WTC11 (cell line): ENCODE data around the gene GALNT18. TPM values are rescaled to one million over a fixed set of nuclear protein-coding genes. Genes with fewer than 3 reads are reported as not detected.

Experiments used
- ATAC-seq: fragments of 200-7000 bp; cut with Tn5 transposase; 2 replicates; pipeline ENCODE4 v1.10.0; 2021; ENCODE audit warnings: mild to moderate bottlenecking, moderate library complexity
- CTCF ChIA-PET: fragments of 300-600 bp; sonication (Branson Sonifier 250); formaldehyde crosslinking; loops from one replicate; lab custom pipeline; 2021; ENCODE audit warnings: antibody characterized with exemption; lab: Charles Lee
- POLR2A ChIA-PET: fragments of 350-600 bp; sonication (Branson Sonifier 250); formaldehyde crosslinking; loops from one replicate; lab custom pipeline; 2021; ENCODE audit warnings: antibody characterized with exemption; lab: Charles Lee
- DNase-seq: peaks from one replicate; pipeline ENCODE4 v3.0.0; 2021; ENCODE audit warnings: low spot score
- H3K27ac Mint-ChIP-seq: 2 replicates; pipeline ENCODE4 v1.8.0; 2021; ENCODE audit warnings: mixed read lengths
- H3K27me3 Mint-ChIP-seq: 2 replicates; pipeline ENCODE4 v1.8.0; 2021; ENCODE audit warnings: low read depth, mild to moderate bottlenecking, moderate library complexity, mixed read lengths
- H3K36me3 Mint-ChIP-seq: 2 replicates; pipeline ENCODE4 v1.8.0; 2021; ENCODE audit warnings: mixed read lengths
- H3K4me1 Mint-ChIP-seq: 2 replicates; pipeline ENCODE4 v1.8.0; 2022; ENCODE audit warnings: mixed read lengths
- H3K4me3 Mint-ChIP-seq: 2 replicates; pipeline ENCODE4 v1.8.0; 2021; ENCODE audit warnings: mild to moderate bottlenecking, moderate library complexity, mixed read lengths
- H3K9me3 Mint-ChIP-seq: 2 replicates; pipeline ENCODE4 v1.8.0; 2021; ENCODE audit warnings: mixed read lengths
- CBFB ChIP-seq: sonication (generic); formaldehyde crosslinking; IDR thresholded peaks from 2 replicates; pipeline ENCODE4 v1.8.1; 2022; ENCODE audit warnings: mild to moderate bottlenecking, low read depth, missing genetic modification reagents
- CREB1 ChIP-seq: sonication (generic); formaldehyde crosslinking; IDR thresholded peaks from 2 replicates; pipeline ENCODE4 v1.8.0; 2023; ENCODE audit warnings: mild to moderate bottlenecking, missing genetic modification reagents
- ETV6 ChIP-seq: sonication (generic); formaldehyde crosslinking; IDR thresholded peaks from 2 replicates; pipeline ENCODE4 v1.8.1; 2022; ENCODE audit warnings: mild to moderate bottlenecking, missing genetic modification reagents
- GRHL2 ChIP-seq: fragments of 250-450 bp; sonication (Bioruptor Pico); IDR thresholded peaks from 2 replicates; pipeline ENCODE4 v1.8.0; 2022; ENCODE audit warnings: mild to moderate bottlenecking, moderate library complexity; ENCODE audit not compliant: insufficient replicate concordance, severe bottlenecking
- NFATC4 ChIP-seq: fragments of 250-450 bp; sonication (Bioruptor Pico); IDR thresholded peaks from 2 replicates; pipeline ENCODE4 v1.9.0; 2021; ENCODE audit warnings: mild to moderate bottlenecking
- NFE2L1 ChIP-seq: sonication (generic); formaldehyde crosslinking; IDR thresholded peaks from 2 replicates; pipeline ENCODE4 v1.8.1; 2023; ENCODE audit warnings: missing genetic modification reagents
- NR2C2 ChIP-seq: sonication (generic); formaldehyde crosslinking; IDR thresholded peaks from 2 replicates; pipeline ENCODE4 v1.8.0; 2022; ENCODE audit warnings: mild to moderate bottlenecking, missing genetic modification reagents
- NR3C1 ChIP-seq: sonication (generic); formaldehyde crosslinking; conservative IDR thresholded peaks from 2 replicates; pipeline ENCODE4 v1.8.1; 2023; ENCODE audit warnings: low read depth, mild to moderate bottlenecking, missing genetic modification reagents
- PRRX2 ChIP-seq: fragments of 250-450 bp; sonication (Bioruptor Pico); IDR thresholded peaks from 2 replicates; pipeline ENCODE4 v1.8.0; 2021; ENCODE audit warnings: mild to moderate bottlenecking
- RORB ChIP-seq: fragments of 250-450 bp; sonication (Bioruptor Pico); IDR thresholded peaks from 2 replicates; pipeline ENCODE4 v1.9.0; 2021; ENCODE audit warnings: mild to moderate bottlenecking
- TEAD4 ChIP-seq: sonication (generic); formaldehyde crosslinking; IDR thresholded peaks from 2 replicates; pipeline ENCODE4 v1.8.0; 2022; ENCODE audit warnings: mild to moderate bottlenecking, missing genetic modification reagents
- TP53 ChIP-seq: sonication (generic); formaldehyde crosslinking; IDR thresholded peaks from 2 replicates; pipeline ENCODE4 v1.8.1; 2023; ENCODE audit warnings: mild to moderate bottlenecking, missing genetic modification reagents
- ZNF219 ChIP-seq: sonication (generic); formaldehyde crosslinking; IDR thresholded peaks from 2 replicates; pipeline ENCODE4 v1.8.0; 2023; ENCODE audit warnings: missing genetic modification reagents, mild to moderate bottlenecking, borderline replicate concordance
- ZNF263 ChIP-seq: sonication (generic); formaldehyde crosslinking; IDR thresholded peaks from 2 replicates; pipeline ENCODE4 v1.8.1; 2022; ENCODE audit warnings: low read depth, mild to moderate bottlenecking, moderate library complexity, missing genetic modification reagents
- ZNF317 ChIP-seq: sonication (generic); formaldehyde crosslinking; IDR thresholded peaks from 2 replicates; pipeline ENCODE4 v1.8.1; 2023; ENCODE audit warnings: low read depth, mild to moderate bottlenecking, moderate library complexity, missing genetic modification reagents, borderline replicate concordance
- total RNA-seq: library from RNA; stranded (reverse); gene quantifications from 3 replicates; pipeline ENCODE4 v1.2.3, GENCODE V29; 2021
- TF ChIP-seq, protein P1 (sequence below): sonication (generic); formaldehyde crosslinking; IDR thresholded peaks from 2 replicates; pipeline ENCODE4 v1.8.1; 2023; ENCODE audit warnings: mild to moderate bottlenecking, moderate library complexity, missing genetic modification reagents
- TF ChIP-seq, protein P2 (sequence below): fragments of 250-450 bp; sonication (Bioruptor Pico); IDR thresholded peaks from 2 replicates; pipeline ENCODE4 v2.1.2; 2022; ENCODE audit warnings: mild to moderate bottlenecking, moderate library complexity
- TF ChIP-seq, protein P3 (sequence below): sonication (generic); formaldehyde crosslinking; IDR thresholded peaks from 2 replicates; pipeline ENCODE4 v1.8.1; 2023; ENCODE audit warnings: mild to moderate bottlenecking, missing genetic modification reagents, moderate library complexity

Gene GALNT18
- total RNA-seq, 1 experiment from 2014 or later = 5.0 TPM

DNA sequence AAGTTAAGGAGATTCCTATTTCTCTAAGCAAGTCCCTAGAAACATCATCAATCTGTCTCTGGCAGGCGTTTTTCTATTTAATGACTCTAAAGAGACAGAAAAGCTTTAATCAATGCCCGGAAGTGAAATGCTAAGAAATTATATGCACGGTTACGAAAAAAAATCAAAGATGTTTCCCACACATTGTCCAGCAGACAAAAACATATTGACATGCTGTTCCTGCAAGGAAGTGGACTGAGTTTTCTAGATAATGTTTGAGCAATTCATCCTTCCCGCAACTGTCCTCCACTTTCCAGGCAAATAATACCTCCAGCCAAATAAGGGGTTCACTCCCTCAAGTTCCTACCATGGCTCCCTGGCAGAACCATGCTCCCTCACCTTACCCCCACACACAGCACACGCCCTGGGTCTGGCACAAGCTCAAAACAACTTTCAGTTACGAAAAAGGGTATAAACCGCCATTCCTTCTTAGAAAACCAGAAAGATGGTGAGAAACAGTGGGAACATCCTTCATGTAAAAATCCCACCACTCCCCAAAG, 29.6 kb downstream of the GALNT18 start:
- Mint-ChIP-seq H3K4me1 (peaks cover 31% of the 10 kb centered on the region), H3K27ac (no peak overlapping the region), H3K27me3 (no peaks in the 10 kb centered on the region), H3K36me3 (no peaks in the 10 kb centered on the region), H3K9me3 (no peaks in the 10 kb centered on the region), H3K4me3 (no peak overlapping the region)
- TF ChIP-seq NFE2L1 (CRISPR knock-in tag) = no peak
- TF ChIP-seq TP53 (CRISPR knock-in tag) = no peak
- TF ChIP-seq, protein P1, sequence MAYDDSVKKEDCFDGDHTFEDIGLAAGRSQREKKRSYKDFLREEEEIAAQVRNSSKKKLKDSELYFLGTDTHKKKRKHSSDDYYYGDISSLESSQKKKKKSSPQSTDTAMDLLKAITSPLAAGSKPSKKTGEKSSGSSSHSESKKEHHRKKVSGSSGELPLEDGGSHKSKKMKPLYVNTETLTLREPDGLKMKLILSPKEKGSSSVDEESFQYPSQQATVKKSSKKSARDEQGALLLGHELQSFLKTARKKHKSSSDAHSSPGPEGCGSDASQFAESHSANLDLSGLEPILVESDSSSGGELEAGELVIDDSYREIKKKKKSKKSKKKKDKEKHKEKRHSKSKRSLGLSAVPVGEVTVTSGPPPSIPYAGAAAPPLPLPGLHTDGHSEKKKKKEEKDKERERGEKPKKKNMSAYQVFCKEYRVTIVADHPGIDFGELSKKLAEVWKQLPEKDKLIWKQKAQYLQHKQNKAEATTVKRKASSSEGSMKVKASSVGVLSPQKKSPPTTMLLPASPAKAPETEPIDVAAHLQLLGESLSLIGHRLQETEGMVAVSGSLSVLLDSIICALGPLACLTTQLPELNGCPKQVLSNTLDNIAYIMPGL = no peak
- TF ChIP-seq TEAD4 (CRISPR knock-in tag) = no peak
- TF ChIP-seq NFATC4 (CRISPR knock-in tag) = no peak
- ChIA-PET CTCF (no interaction called here), POLR2A (no interaction called here)
- DNase-seq (no peak), ATAC-seq (no peak)

GRCh38 chr11:11589437-11589836, 32.4 kb downstream of the GALNT18 start:
- Mint-ChIP-seq H3K36me3 (no peaks in the 10 kb centered on the region), H3K9me3 (no peaks in the 10 kb centered on the region), H3K4me1 (peaks cover 31% of the 10 kb centered on the region), H3K27ac (0 out of 2 replicates have a peak overlapping the region, but pooled peaks have one; percentile 75), H3K4me3 (no peak overlapping the region), H3K27me3 (no peaks in the 10 kb centered on the region)
- no peak for TF ChIP-seq NFE2L1 (CRISPR knock-in tag)
- no peak for ATAC-seq
- ChIA-PET CTCF (interaction anchor here (1.1 kb wide), 1 partner anchor 19 kb away, joined by 3 read pairs; no protein-coding TSS in a partner anchor), POLR2A (no interaction called here)
- DNase-seq = no peak

- POLR2A ChIA-PET = no interaction called here
- DNase-seq (no peak), ATAC-seq (no peak)
- H3K4me1 Mint-ChIP-seq = peaks cover 31% of the 10 kb centered on the region
- H3K27ac Mint-ChIP-seq = peak overlapping the region; percentile 75
- no peak overlapping the region for H3K4me3 Mint-ChIP-seq
- no peaks in the 10 kb centered on the region for H3K27me3 Mint-ChIP-seq
- TF ChIP-seq ZNF263 (CRISPR knock-in tag) (no peak), TEAD4 (CRISPR knock-in tag) (no peak), ETV6 (CRISPR knock-in tag) (no peak)
- TF ChIP-seq, protein P1 = no peak
- H3K36me3 Mint-ChIP-seq = no peaks in the 10 kb centered on the region
- CTCF ChIA-PET = interaction anchor here (1.1 kb wide), 1 partner anchor 19 kb away, joined by 3 read pairs; no protein-coding TSS in a partner anchor
- H3K9me3 Mint-ChIP-seq = no peaks in the 10 kb centered on the region
Observed at GRCh38 chr11:11588891-11589290, 32.9 kb downstream of the GALNT18 start.

- CTCF ChIA-PET = interaction anchor here (1.1 kb wide), 1 partner anchor 18 kb away, joined by 3 read pairs; no protein-coding TSS in a partner anchor
- no peak overlapping the region for H3K27ac Mint-ChIP-seq
- TF ChIP-seq PRRX2 (no peak), NR3C1 (no peak), NR2C2 (CRISPR knock-in tag) (no peak), ZNF317 (CRISPR knock-in tag) (no peak), CREB1 (CRISPR knock-in tag) (no peak), RORB (CRISPR knock-in tag) (no peak), CBFB (CRISPR knock-in tag) (no peak), ZNF219 (CRISPR knock-in tag) (no peak), GRHL2 (no peak)
- TF ChIP-seq, protein P2, sequence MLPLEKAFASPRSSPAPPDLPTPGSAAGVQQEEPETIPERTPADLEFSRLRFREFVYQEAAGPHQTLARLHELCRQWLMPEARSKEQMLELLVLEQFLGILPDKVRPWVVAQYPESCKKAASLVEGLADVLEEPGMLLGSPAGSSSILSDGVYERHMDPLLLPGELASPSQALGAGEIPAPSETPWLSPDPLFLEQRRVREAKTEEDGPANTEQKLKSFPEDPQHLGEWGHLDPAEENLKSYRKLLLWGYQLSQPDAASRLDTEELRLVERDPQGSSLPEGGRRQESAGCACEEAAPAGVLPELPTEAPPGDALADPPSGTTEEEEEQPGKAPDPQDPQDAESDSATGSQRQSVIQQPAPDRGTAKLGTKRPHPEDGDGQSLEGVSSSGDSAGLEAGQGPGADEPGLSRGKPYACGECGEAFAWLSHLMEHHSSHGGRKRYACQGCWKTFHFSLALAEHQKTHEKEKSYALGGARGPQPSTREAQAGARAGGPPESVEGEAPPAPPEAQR (CRISPR knock-in tag) = no peak
- TF ChIP-seq, protein P3, sequence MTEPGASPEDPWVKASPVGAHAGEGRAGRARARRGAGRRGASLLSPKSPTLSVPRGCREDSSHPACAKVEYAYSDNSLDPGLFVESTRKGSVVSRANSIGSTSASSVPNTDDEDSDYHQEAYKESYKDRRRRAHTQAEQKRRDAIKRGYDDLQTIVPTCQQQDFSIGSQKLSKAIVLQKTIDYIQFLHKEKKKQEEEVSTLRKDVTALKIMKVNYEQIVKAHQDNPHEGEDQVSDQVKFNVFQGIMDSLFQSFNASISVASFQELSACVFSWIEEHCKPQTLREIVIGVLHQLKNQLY (CRISPR knock-in tag) = no peak
- TF ChIP-seq, protein P1 = no peak
- peaks cover 31% of the 10 kb centered on the region for H3K4me1 Mint-ChIP-seq
- H3K9me3 Mint-ChIP-seq = no peaks in the 10 kb centered on the region
- ATAC-seq (no peak), DNase-seq (no peak)
- H3K36me3 Mint-ChIP-seq = no peaks in the 10 kb centered on the region
- POLR2A ChIA-PET = no interaction called here
- H3K4me3 Mint-ChIP-seq = no peak overlapping the region
- no peaks in the 10 kb centered on the region for H3K27me3 Mint-ChIP-seq
Observed at GRCh38 chr11:11588243-11588642, 33.6 kb downstream of the GALNT18 start.
